Measurements from ENCODE around the gene DENND1A.

DENND1A gene

GRCh38 chr9:123717581-123718175 lies 212.2 kb downstream of the DENND1A start:
- DNase-seq = no peak

GRCh38 chr9:123716339-123716945 lies 213.5 kb downstream of the DENND1A start:
- DNase-seq = no peak

- no peak for DNase-seq
Observed at GRCh38 chr9:123715258-123715657, 214.7 kb downstream of the DENND1A start.

GRCh38 chr9:123713282-123713681 lies 216.6 kb downstream of the DENND1A start:
- no peak for DNase-seq

- DNase-seq = no peak
Observed at GRCh38 chr9:123712399-123712798, 217.5 kb downstream of the DENND1A start.

GRCh38 chr9:123710299-123710698 lies 219.6 kb downstream of the DENND1A start:
- no peak for DNase-seq

- no peak for DNase-seq
Observed at GRCh38 chr9:123702483-123702882, 227.4 kb downstream of the DENND1A start.

- DNase-seq = no peak
Observed at GRCh38 chr9:123697686-123698085, 232.2 kb downstream of the DENND1A start.

- no peak for DNase-seq
Observed at GRCh38 chr9:123696476-123696875, 233.4 kb downstream of the DENND1A start.

- no peak for DNase-seq
Observed at GRCh38 chr9:123695386-123695785, 234.5 kb downstream of the DENND1A start.

- no peak for DNase-seq
Observed at GRCh38 chr9:123691765-123692303, 238.1 kb downstream of the DENND1A start.

- DNase-seq = no peak
Observed at GRCh38 chr9:123689701-123690428, 240.1 kb downstream of the DENND1A start.

GRCh38 chr9:123687246-123687751 lies 242.6 kb downstream of the DENND1A start:
- no peak for DNase-seq

- DNase-seq = no peak
Observed at GRCh38 chr9:123686829-123687192, 243.1 kb downstream of the DENND1A start.

- no peak for DNase-seq
Observed at GRCh38 chr9:123686131-123686828, 243.6 kb downstream of the DENND1A start.

- no peak for DNase-seq
Observed at GRCh38 chr9:123685489-123686083, 244.3 kb downstream of the DENND1A start.

- DNase-seq = no peak
Observed at GRCh38 chr9:123684393-123685149, 245.4 kb downstream of the DENND1A start.

- DNase-seq = no peak
Observed at GRCh38 chr9:123682746-123683145, 247.2 kb downstream of the DENND1A start.

GRCh38 chr9:123680352-123680751 lies 249.6 kb downstream of the DENND1A start:
- DNase-seq = no peak

- DNase-seq = no peak
Observed at GRCh38 chr9:123679330-123679987, 250.5 kb downstream of the DENND1A start.

GRCh38 chr9:123678878-123679329 lies 251.0 kb downstream of the DENND1A start:
- DNase-seq = no peak

Data from KG1 (cell line).